HG03060 (cell line): ENCODE results near the gene PPP1R15B.
"Not testable (repeated sequence)": the region's sequence is repeated elsewhere in the genome, so short reads cannot be mapped to it uniquely, and the experiment has no call there.

ENCODE experiments used
- ATAC-seq: cut with Tn5 transposase; IDR thresholded peaks from one replicate; pipeline ENCODE4 v1.9.1; 2021; ENCODE audit warnings: low read depth, moderate number of reproducible peaks; ENCODE audit not compliant: unreplicated experiment

PPP1R15B gene

DNA sequence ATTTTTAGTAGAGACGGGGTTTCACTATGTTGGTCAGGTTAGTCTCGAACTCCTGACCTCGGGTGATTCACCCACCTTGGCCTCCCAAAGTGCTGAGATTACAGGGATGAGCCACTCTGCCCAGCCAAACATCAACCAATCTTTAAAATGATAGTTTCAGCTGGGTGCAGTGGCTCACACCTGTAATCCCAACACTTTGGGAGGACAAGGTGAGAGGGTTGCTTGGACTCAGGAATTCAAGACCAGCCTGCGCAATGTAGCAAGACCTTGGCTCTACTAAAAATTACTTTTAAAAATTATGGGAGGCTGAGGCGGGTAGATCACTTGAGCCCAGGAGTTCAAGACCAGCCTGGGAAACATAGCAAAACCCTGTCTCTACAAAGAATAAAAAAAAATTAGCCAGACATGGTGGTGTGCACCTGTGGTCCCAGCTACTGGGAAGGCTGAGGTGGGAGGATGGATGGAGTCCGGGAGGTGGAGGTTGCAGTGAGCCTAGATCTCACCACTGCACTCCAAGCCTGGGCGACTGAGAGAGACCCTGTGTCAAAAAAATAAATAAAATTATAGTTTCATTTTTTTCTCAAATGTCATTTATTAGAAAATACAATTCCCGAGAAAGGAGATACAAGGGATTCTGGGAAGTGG is 10.6 kb upstream of the PPP1R15B start:
- not testable (repeated sequence) for ATAC-seq

- no peak for ATAC-seq
These were observed 9.8 kb upstream of the PPP1R15B start for GRCh38 chr1:204421441-204421840.

DNA sequence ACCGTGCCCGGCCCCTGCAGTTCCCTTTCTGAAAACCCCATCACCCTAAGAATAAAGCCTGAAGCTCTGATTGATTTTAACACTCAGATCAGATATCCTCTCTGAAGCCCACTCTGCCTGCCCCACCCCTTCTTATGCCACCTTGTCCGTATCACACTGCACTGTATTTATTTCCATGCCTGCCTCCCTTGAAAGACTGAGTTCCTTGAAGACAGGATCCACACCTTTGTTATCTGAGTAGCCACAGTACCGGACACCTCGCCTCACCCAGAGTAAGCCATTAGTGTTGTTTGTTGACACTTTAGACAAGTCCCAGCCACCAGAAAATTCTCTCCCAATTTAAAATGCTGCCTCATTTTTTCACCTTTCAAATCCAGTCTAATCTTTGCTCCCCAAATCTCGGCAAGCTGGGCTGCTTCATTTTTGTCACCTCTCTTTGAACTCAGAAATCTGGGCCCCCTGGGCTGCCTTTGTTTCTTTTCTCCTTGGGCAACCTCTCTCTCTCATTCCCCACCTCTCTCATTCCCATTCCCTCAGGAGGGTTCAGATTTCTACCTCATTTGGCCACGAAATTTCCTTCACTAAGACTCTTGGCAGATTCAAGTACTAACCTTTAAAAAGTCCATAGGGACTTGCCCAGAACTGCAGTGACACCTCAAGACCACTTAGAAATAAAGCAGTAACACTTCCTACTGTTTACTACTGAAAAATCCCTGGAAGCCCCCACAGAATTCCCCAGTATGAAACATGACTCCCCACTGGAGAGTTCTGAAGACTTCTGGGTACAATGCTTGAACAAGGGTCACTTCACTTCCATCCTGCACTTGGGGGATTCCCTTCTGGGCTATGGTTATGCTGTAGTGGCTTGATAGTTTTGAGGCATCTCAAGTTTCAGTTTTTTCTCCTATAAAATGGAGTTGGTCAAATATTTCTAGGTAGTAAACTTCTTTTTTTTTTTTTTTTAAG is 8.7 kb upstream of the PPP1R15B start:
- ATAC-seq = no peak

GRCh38 chr1:204419064-204419403 is 7.4 kb upstream of the PPP1R15B start:
- no peak for ATAC-seq

GRCh38 chr1:204418174-204419063 is 6.8 kb upstream of the PPP1R15B start:
- ATAC-seq = no peak

DNA sequence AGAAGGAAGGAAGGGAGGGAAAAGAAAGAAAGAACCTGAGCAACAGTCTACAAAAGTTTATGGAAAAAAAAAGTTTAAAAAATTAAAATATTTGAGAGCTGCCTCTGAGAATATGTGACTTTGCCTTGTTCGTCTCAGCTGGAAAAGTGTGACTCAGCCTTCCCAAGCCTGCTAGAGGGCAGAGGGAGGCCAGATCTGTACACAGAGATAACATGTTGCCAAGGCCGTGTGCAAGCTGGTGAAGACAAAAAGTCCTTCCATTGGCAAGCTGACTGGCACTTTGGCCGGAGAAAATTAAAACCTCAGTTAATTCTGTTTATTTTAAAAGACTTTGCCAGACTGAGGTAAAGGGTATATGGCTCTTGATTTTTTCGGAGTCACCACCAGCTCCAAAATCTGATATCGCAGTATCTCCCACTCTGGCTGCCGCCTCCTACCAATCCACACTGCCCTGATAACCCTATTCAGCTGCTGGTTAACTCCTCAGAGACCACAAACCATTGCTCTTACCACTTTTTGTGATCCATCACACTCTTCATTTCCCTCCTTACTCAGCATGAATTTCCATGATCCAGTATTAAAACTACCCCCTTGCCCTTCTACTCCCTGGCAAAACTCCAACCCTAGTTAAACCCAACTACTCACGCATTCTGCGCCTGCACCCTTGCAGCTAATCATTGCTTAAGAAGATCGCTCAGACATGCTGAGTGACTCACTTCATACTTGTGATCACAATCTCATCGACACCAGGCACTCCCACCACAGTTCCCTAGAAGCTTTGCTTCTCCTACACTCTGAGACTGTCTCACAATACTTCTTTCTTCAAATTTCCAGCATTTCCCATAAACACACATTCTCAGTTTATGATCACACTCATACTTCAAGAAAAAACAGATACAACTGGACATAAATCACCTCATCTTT is 5.7 kb upstream of the PPP1R15B start:
- no peak for ATAC-seq

DNA sequence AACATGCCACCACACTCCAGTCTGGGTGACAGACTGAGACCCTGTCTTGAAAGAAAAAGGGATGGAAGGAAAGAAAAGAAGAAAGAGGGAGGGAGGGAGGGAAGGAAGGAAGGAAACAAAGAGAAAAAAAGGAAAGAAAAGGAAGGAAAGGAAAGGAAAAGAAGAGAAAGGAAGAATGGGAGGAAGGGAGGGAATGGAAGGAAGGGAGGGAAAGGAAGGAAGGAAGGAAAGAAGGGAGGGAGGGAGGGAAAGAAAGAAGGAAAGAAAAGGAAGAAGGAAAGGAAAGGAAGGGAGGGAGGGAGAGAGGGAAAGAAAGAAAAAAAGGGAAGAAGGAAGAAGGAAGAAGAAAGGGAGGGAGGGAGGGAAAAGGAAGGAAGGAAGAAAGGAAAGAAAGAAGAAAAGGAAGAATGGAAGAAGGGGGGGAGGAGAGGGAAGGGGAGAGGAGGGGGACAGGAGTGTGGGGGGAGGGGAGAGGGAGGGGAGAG is 5.0 kb upstream of the PPP1R15B start:
- no peak for ATAC-seq

DNA sequence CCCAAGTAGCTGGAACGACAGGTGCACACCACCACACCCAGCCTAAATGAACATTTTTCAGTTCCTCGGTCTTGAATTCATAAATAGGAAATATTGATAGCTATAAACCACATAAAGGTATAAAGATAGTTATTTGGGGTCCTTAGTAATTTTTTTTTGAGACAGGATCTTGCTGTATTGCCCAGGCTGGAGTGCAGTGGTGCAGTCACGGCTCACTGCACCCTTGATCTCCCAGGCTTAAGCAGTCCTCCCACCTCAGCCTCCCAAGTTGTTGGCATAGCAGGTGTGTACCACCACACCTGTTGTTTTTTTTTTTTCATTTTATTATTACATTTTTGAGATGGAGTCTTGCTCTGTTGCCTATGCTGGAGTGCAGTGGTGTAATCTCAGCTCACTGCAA is 3.7 kb upstream of the PPP1R15B start:
- no peak for ATAC-seq

DNA sequence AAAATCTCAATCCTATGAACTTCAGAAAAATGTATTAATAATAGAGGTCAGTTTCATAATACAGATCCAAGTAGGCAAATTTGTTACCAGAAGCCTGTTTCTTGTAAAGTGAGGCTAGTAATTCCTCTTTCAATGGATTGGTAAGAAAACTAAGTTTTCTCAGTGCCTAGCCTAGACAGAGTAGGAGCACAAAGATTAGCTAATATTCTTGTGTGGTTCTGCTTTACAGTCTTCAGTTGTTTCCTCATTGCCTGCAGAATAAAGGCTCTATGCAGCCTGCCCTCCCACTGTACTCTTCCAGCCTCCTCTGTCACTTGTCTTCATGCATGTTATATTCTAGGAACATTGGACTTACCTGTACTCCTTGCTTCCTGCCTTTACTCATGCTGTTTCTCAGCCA is 2.4 kb upstream of the PPP1R15B start:
- ATAC-seq = no peak

DNA sequence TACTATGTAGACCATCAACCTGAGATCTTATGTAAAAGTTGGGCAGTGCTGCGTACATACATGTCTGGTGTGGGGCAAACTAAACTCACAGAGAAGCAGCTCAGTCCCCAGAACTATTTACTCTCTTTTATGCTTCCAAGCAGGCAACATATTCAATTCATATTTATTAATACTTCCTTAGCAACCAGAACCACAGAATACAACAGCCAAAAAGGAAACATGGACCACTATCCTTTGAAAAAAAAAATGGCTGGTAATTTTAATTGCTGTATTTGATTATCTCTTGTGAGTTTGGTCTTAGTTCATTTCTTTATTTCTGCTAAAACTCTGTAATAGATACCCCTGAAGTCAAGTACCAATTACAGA is 1.5 kb upstream of the PPP1R15B start:
- ATAC-seq = no peak

DNA sequence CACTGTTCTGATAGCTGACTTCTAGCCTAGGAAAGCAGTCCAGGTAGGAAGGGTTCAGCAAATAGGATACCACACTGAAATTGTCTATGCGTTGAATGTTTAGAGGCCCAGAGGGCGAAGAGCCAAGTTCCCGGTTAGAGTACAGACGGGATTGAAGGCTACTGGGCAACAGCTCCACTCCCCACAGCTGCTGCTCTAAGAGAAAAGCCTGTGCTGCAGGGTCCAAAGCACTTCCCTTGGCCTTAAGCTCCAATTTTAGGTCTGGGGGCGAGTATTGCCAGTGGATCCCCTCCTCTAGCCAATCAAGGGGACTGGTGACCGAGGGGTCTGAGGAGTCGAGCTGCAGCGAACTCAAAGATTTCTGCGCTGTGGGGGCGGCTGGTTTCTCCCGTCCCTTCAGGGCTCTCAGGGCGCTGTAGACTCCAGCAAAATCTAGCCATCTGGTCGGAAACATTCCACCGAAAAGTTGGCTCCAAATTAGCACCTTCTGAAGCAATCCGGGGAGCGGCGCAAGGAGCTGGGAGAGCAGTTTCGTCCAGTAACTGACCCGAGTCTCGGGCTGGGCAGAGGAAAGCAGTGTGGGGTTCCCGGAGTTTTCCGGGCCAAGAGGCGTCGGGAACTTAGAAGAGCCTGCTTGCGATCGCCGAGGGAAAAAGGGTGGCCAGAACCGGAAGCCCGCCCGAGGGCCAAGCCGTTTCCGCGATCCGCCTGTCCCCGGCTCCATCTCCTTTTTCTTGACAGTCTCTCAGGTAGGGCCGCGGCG is 748 bp downstream of the PPP1R15B start:
- ATAC-seq = peak; percentile 9

DNA sequence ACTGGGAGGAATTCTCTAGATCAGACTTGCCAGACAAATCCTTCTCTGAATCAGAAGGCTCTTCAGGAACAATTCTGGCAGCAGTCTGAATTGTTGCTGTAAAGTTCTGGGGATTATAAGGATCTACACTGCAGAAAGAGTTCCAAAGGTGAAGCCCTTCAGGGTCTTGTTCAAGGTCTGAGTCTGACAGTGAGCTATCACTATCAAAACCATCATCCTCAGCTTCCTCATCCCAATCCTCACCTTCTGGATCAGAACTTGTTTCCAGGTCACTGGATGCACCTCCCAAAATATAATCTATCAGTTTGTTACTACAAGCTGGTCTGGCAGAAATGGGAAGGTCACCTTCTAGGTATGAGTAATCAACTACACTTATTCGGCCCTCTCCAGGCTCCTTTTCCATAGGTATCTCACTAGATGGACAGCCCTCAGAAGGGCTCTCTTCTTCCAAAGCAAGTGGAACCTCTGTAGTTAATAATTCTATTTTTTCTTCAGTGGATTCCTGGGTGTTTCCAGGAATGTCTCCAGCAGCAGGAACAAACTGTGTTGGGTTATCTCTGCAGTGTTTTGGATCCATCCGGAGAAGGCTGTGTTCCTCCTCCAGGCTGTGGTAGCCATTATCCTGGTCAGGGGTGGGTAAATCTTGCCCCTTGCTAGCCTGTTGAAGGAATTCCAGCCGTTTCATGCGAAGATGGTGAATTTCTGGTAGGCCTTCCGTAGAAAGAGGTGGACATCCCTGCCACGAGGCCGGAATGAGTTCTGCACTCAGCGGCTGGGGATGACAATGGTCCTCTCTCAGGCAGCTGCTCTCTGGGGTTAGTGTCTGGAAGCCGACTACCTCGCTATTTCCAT is 1.6 kb downstream of the PPP1R15B start:
- no peak for ATAC-seq

DNA sequence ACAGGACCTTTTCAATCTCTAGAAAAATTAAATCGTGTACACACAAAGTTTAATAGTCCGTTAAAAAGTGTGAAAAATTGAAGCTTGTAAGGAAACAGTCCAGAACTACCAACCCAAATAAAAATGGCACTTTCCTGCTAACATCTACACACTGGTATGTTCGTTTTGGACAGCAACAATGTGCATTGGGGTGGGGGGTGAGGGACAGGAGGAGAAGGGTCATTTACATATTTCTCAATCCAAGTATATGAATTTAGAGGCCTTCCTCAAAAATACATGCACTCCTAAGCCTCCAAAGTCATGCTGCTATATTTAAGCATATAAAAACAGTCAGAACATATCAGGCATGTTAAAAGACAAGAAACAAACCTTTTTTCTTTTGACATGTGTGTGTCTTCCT is 2.5 kb downstream of the PPP1R15B start:
- ATAC-seq = no peak

- ATAC-seq = no peak
These were observed 3.0 kb downstream of the PPP1R15B start for GRCh38 chr1:204408602-204409001.

DNA sequence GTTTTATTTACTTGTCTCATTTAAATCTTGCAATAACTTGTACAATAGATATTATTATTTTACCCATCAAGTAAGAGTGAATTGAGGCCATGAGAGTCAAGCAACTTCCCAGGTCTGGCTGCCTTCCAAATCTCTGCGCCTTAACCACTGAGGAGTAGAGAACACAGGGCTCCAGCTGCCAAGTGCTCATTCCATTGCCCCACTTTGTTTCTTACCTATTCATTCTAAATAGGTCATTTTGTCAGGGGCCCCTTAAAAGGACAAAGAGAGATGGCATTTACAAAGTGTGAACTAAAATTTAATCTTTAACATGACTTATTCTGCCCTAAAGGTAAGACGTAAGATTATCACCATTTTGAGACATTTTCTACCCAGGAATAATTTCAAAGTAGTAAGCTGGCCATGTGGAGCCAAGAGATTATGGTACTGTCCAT is 3.5 kb downstream of the PPP1R15B start:
- no peak for ATAC-seq

GRCh38 chr1:204407295-204407971 is 4.2 kb downstream of the PPP1R15B start:
- no peak for ATAC-seq

- ATAC-seq = no peak
These were observed 5.0 kb downstream of the PPP1R15B start for GRCh38 chr1:204406621-204407020.

GRCh38 chr1:204405988-204406387 is 5.6 kb downstream of the PPP1R15B start:
- no peak for ATAC-seq
